ENCODE measurements around the gene STK39. TPM values are rescaled to one million over a fixed set of nuclear protein-coding genes. Genes with fewer than 3 reads are reported as not detected.

The STK39 gene
- total RNA-seq, 1 donor from 2014 or later = 26.9 TPM

GRCh38 chr2:167950571-167950970 is 296.8 kb downstream of the STK39 start:
- no peak for DNase-seq (ENCODE audit: extremely low spot score, unreplicated experiment)
- Mint-ChIP-seq H3K27me3 (ENCODE audit: unreplicated experiment) (no peaks in the 10 kb centered on the region), H3K9me3 (ENCODE audit: unreplicated experiment) (peaks cover 17% of the 10 kb centered on the region), H3K27ac (ENCODE audit: unreplicated experiment) (no peak overlapping the region), H3K4me1 (ENCODE audit: unreplicated experiment) (peaks cover 27% of the 10 kb centered on the region), H3K36me3 (ENCODE audit: unreplicated experiment) (peaks cover 10% of the 10 kb centered on the region), H3K4me3 (ENCODE audit: unreplicated experiment) (no peak overlapping the region)
- TF ChIP-seq CTCF (IDR thresholded peaks at IDR 0.05) = no peak

DNA sequence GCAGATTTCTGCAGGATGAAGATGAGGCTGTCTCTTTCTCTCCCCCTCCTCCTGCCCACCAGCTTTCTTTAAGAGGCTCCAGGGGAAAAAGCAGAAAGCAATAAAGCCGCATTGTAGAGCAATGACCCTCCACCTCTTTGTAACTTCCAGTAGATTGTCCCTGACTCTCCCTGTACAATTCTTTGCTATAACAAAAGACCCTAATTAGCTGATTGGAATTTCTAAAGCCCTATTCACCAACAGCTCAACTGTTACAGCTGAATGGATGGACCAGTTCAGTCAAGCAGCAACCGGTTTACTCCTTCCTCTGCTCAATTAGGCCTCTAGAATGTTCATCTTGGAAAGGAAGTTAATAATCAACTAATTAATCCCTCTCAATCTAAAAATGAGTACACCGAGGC is 301.0 kb downstream of the STK39 start:
- Mint-ChIP-seq H3K9me3 (ENCODE audit: unreplicated experiment) (peaks cover 10% of the 10 kb centered on the region), H3K36me3 (ENCODE audit: unreplicated experiment) (peaks cover 3% of the 10 kb centered on the region), H3K4me1 (ENCODE audit: unreplicated experiment) (peaks cover 26% of the 10 kb centered on the region), H3K27ac (ENCODE audit: unreplicated experiment) (no peak overlapping the region), H3K27me3 (ENCODE audit: unreplicated experiment) (peaks cover 4% of the 10 kb centered on the region), H3K4me3 (ENCODE audit: unreplicated experiment) (no peak overlapping the region)
- no peak for DNase-seq (ENCODE audit: extremely low spot score, unreplicated experiment)
- TF ChIP-seq CTCF (IDR thresholded peaks at IDR 0.05) = no peak

GRCh38 chr2:167945660-167946368 is 301.6 kb downstream of the STK39 start:
- TF ChIP-seq CTCF (IDR thresholded peaks at IDR 0.05) = no peak
- Mint-ChIP-seq H3K27me3 (ENCODE audit: unreplicated experiment) (peaks cover 6% of the 10 kb centered on the region), H3K36me3 (ENCODE audit: unreplicated experiment) (no peaks in the 10 kb centered on the region), H3K9me3 (ENCODE audit: unreplicated experiment) (peaks cover 10% of the 10 kb centered on the region), H3K27ac (ENCODE audit: unreplicated experiment) (no peak overlapping the region), H3K4me3 (ENCODE audit: unreplicated experiment) (no peak overlapping the region), H3K4me1 (ENCODE audit: unreplicated experiment) (peaks cover 26% of the 10 kb centered on the region)
- DNase-seq (ENCODE audit: extremely low spot score, unreplicated experiment) = no peak

DNA sequence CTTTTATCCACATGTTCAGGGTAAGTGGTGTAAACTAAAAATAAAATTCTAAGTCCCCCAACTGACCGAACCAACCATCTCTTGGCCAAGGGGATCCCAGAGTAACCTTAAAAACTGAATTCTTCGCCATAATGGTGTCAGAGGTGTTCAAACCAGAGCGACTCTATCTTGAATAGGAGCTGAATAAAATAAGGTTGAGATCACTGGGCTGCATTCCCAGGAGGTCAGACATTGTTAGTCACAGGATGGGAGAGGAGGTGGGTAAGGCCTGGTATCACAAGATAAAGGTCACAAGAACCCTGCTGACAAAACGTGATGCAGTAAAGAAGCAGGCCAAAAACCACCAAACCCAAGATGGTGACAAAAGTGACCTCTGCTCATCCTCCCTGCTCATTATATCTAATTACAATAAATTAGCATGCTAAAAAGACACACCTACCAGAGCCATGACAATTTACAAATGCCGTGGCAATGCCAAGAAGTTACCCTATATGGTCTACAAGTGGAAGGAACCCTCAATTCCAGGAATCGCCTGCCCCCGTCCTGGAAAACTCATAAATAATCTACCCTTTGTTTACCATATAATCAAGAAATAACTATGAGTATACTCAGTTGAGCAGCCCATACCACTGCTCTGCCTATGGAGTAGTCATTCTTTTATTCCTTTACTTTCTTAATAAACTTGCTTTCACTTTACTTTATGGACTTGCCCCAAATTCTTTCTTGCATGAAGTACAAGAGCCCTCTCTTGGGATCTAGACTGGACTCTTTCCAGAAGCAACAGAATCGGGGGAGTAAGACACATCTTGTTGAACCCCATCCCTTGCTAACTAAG is 302.4 kb downstream of the STK39 start:
- no peak for DNase-seq (ENCODE audit: extremely low spot score, unreplicated experiment)
- no peak overlapping the region for H3K4me3 Mint-ChIP-seq (ENCODE audit: unreplicated experiment)
- no peak for TF ChIP-seq CTCF (IDR thresholded peaks at IDR 0.05)
- no peak overlapping the region for H3K27ac Mint-ChIP-seq (ENCODE audit: unreplicated experiment)
- peaks cover 8% of the 10 kb centered on the region for H3K27me3 Mint-ChIP-seq (ENCODE audit: unreplicated experiment)
- H3K4me1 Mint-ChIP-seq (ENCODE audit: unreplicated experiment) = peaks cover 26% of the 10 kb centered on the region
- no peaks in the 10 kb centered on the region for H3K36me3 Mint-ChIP-seq (ENCODE audit: unreplicated experiment)
- H3K9me3 Mint-ChIP-seq (ENCODE audit: unreplicated experiment) = peaks cover 10% of the 10 kb centered on the region

DNA sequence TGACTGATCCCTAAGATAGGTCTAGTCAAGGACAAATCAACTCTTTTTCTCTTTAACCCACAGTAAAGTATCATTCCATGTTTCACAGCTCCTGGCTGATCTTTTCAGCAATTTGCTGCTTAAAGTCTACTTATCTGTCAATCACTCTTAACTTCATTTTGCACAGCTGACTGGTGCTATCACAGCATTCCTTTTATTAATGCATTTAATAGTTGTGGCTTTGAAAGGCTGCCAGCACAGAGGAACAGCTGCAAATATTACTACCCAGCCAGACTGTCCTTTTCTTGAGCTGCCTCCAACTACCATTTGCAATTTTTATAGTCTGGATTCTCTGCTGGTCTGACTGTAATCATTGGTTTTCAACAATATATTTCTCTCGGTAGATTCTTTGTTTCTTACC is 303.5 kb downstream of the STK39 start:
- H3K27ac Mint-ChIP-seq (ENCODE audit: unreplicated experiment) = peak overlapping the region; percentile 39
- H3K9me3 Mint-ChIP-seq (ENCODE audit: unreplicated experiment) = peaks cover 10% of the 10 kb centered on the region
- peaks cover 17% of the 10 kb centered on the region for H3K27me3 Mint-ChIP-seq (ENCODE audit: unreplicated experiment)
- no peak for TF ChIP-seq CTCF (IDR thresholded peaks at IDR 0.05)
- no peak for DNase-seq (ENCODE audit: extremely low spot score, unreplicated experiment)
- H3K36me3 Mint-ChIP-seq (ENCODE audit: unreplicated experiment) = no peaks in the 10 kb centered on the region
- no peak overlapping the region for H3K4me3 Mint-ChIP-seq (ENCODE audit: unreplicated experiment)
- peaks cover 27% of the 10 kb centered on the region for H3K4me1 Mint-ChIP-seq (ENCODE audit: unreplicated experiment)
